ENCODE results near the gene MCM8.

- no peak for TF ChIP-seq CTCF (IDR thresholded peaks at IDR 0.05)
- TF ChIP-seq POLR2A (IDR thresholded peaks at IDR 0.05), result no peak
- no peak for TF ChIP-seq POLR2AphosphoS5 (IDR thresholded peaks at IDR 0.05)
- no peak for TF ChIP-seq EP300 (IDR thresholded peaks at IDR 0.05)
These were observed 29.3 kb downstream of the MCM8 start for GRCh38 chr20:5979801-5980200.

All from gastroesophageal sphincter (tissue), 3 donors.